ENCODE data around the gene PARK7.

Gene PARK7

GRCh38 chr1:8023287-8023994 is 61.9 kb downstream of the PARK7 start:
- Histone ChIP-seq H3K27ac (no peak overlapping the region), H3K36me3 (ENCODE audit: insufficient read depth) (no peaks in the 10 kb centered on the region), H4K20me1 (ENCODE audit: insufficient read depth) (no peaks in the 10 kb centered on the region), H2AFZ (ENCODE audit: low read depth) (no peak overlapping the region), H3K79me2 (ENCODE audit: insufficient read depth, low read depth) (no peaks in the 10 kb centered on the region), H3K4me2 (no peak overlapping the region), H3K9ac (no peak overlapping the region), H3K4me1 (ENCODE audit: low read depth, poor library complexity, severe bottlenecking) (peaks cover 8% of the 10 kb centered on the region), H3K27me3 (ENCODE audit: insufficient read depth, low read depth) (no peaks in the 10 kb centered on the region; the same call in 1 of the 2 replicates), H3K4me3 (IDR thresholded peaks at IDR 0.05; ENCODE audit: insufficient read depth, low read depth, low read length) (no peak overlapping the region)
- TF ChIP-seq CTCF (conservative IDR thresholded peaks at IDR 0.05; ENCODE audit: low read depth, low read length) = no peak

- no peaks in the 10 kb centered on the region for H4K20me1 ChIP-seq (ENCODE audit: insufficient read depth)
- H3K9ac ChIP-seq = no peak overlapping the region
- no peak overlapping the region for H3K4me3 ChIP-seq (IDR thresholded peaks at IDR 0.05; ENCODE audit: insufficient read depth, low read depth, low read length)
- no peaks in the 10 kb centered on the region for H3K79me2 ChIP-seq (ENCODE audit: insufficient read depth, low read depth)
- TF ChIP-seq CTCF (conservative IDR thresholded peaks at IDR 0.05; ENCODE audit: low read depth, low read length) = no peak
- H3K27ac ChIP-seq = no peak overlapping the region
- no peak overlapping the region for H3K4me2 ChIP-seq
- no peaks in the 10 kb centered on the region; the same call in 1 of the 2 replicates for H3K27me3 ChIP-seq (ENCODE audit: insufficient read depth, low read depth)
- no peaks in the 10 kb centered on the region for H3K36me3 ChIP-seq (ENCODE audit: insufficient read depth)
- H2AFZ ChIP-seq (ENCODE audit: low read depth) = no peak overlapping the region
- peaks cover 8% of the 10 kb centered on the region for H3K4me1 ChIP-seq (ENCODE audit: low read depth, poor library complexity, severe bottlenecking)
Observed at GRCh38 chr1:8023995-8024313, 62.4 kb downstream of the PARK7 start.

GRCh38 chr1:8024329-8024728 is 62.8 kb downstream of the PARK7 start:
- Histone ChIP-seq H4K20me1 (ENCODE audit: insufficient read depth) (no peaks in the 10 kb centered on the region), H3K79me2 (ENCODE audit: insufficient read depth, low read depth) (no peaks in the 10 kb centered on the region)

GRCh38 chr1:8025061-8025670 is 63.7 kb downstream of the PARK7 start:
- no peaks in the 10 kb centered on the region for H3K79me2 ChIP-seq (ENCODE audit: insufficient read depth, low read depth)
- H3K9ac ChIP-seq = peak overlapping the region; percentile 40; the same call in 1 of the 2 replicates
- H2AFZ ChIP-seq (ENCODE audit: low read depth) = peak overlapping the region; percentile 80
- no peak for TF ChIP-seq CTCF (conservative IDR thresholded peaks at IDR 0.05; ENCODE audit: low read depth, low read length)
- H3K4me1 ChIP-seq (ENCODE audit: low read depth, poor library complexity, severe bottlenecking) = peaks cover 8% of the 10 kb centered on the region
- no peaks in the 10 kb centered on the region for H4K20me1 ChIP-seq (ENCODE audit: insufficient read depth)
- no peak overlapping the region for H3K27ac ChIP-seq
- H3K4me3 ChIP-seq (IDR thresholded peaks at IDR 0.05; ENCODE audit: insufficient read depth, low read depth, low read length) = peak overlapping the region; percentile 62
- peak overlapping the region; percentile 67 for H3K4me2 ChIP-seq
- no peaks in the 10 kb centered on the region; the same call in 1 of the 2 replicates for H3K27me3 ChIP-seq (ENCODE audit: insufficient read depth, low read depth)
- no peaks in the 10 kb centered on the region for H3K36me3 ChIP-seq (ENCODE audit: insufficient read depth)

More at GRCh38 chr1:8024329-8024728, 62.8 kb downstream of the PARK7 start:
- Histone ChIP-seq H3K4me1 (ENCODE audit: low read depth, poor library complexity, severe bottlenecking) (peaks cover 8% of the 10 kb centered on the region), H3K4me3 (IDR thresholded peaks at IDR 0.05; ENCODE audit: insufficient read depth, low read depth, low read length) (no peak overlapping the region), H3K27ac (no peak overlapping the region), H3K27me3 (ENCODE audit: insufficient read depth, low read depth) (no peaks in the 10 kb centered on the region; the same call in 1 of the 2 replicates), H3K36me3 (ENCODE audit: insufficient read depth) (no peaks in the 10 kb centered on the region), H2AFZ (ENCODE audit: low read depth) (no peak overlapping the region), H3K4me2 (no peak overlapping the region), H3K9ac (no peak overlapping the region)
- TF ChIP-seq CTCF (conservative IDR thresholded peaks at IDR 0.05; ENCODE audit: low read depth, low read length) = no peak

Measured in KMS-11 (cell line).